Hepatocyte (in vitro differentiated cells): ENCODE measurements around the gene CTXND1.

Experiments used
- CTCF ChIP-seq: fragments of 200-600 bp; sonication (generic); IDR thresholded peaks from 2 replicates; pipeline ENCODE4 v1.5.1; 2016; ENCODE audit warnings: antibody characterized with exemption, mild to moderate bottlenecking; ENCODE audit not compliant: poor library complexity
- EZH2 ChIP-seq: fragments of 200-600 bp; sonication (generic); IDR thresholded peaks from 2 replicates; pipeline ENCODE4 v1.6.1; 2016; ENCODE audit warnings: antibody characterized with exemption, mild to moderate bottlenecking, borderline replicate concordance
- EZH2phosphoT487 ChIP-seq: fragments of 200-600 bp; sonication (generic); IDR thresholded peaks from one replicate; pipeline ENCODE4 v1.6.1; 2018; ENCODE audit warnings: antibody characterized with exemption, mild to moderate bottlenecking, low read depth, moderate library complexity; ENCODE audit not compliant: unreplicated experiment, severe bottlenecking

GRCh38 chr15:80159301-80159700 is 92.7 kb downstream of the CTXND1 start:
- no peak for TF ChIP-seq CTCF
- TF ChIP-seq EZH2: no peak
- no peak for TF ChIP-seq EZH2phosphoT487
